Small intestine (tissue), 7 donors: ENCODE measurements around the gene TBR1. TPM values are rescaled to one million over a fixed set of nuclear protein-coding genes. Genes with fewer than 3 reads are reported as not detected.

Source experiments
- DNase-seq, 2 donors: peaks; one replicate each; pipeline versions ENCODE4 v3.0.0 to v3.0.0-alpha.2; 2013
- FAIRE-seq: peaks from 2 replicates; lab custom pipeline; 2012; peaks lifted over from hg19 to GRCh38; lab: Jason Lieb, UNC
- H3K27ac ChIP-seq, 3 donors: one replicate each; pipeline ENCODE4 v1.5.1; 2013; ENCODE audit warnings: low read length in 2 of 3, mild to moderate bottlenecking in 2 of 3, control low read depth in 1 of 3, inconsistent platforms in 1 of 3, low read depth in 1 of 3, moderate library complexity in 1 of 3
- H3K27me3 ChIP-seq, 3 donors: one replicate each; pipeline ENCODE4 v1.6.1; 2013; ENCODE audit warnings: low read length in 3 of 3, inconsistent platforms in 1 of 3; ENCODE audit not compliant: control insufficient read depth in 3 of 3, insufficient read depth in 3 of 3
- H3K36me3 ChIP-seq, 3 donors: one replicate each; pipeline ENCODE4 v1.6.1; 2013; ENCODE audit warnings: low read length in 3 of 3, inconsistent platforms in 1 of 3, low read depth in 1 of 3, mild to moderate bottlenecking in 1 of 3, moderate library complexity in 1 of 3; ENCODE audit not compliant: control insufficient read depth in 3 of 3, insufficient read depth in 2 of 3
- H3K4me1 ChIP-seq, 3 donors: one replicate each; pipeline ENCODE4 v1.6.1; 2013; ENCODE audit warnings: low read length in 2 of 3, inconsistent platforms in 1 of 3, low read depth in 1 of 3, mild to moderate bottlenecking in 1 of 3, moderate library complexity in 1 of 3; ENCODE audit not compliant: control insufficient read depth in 3 of 3, insufficient read depth in 2 of 3
- H3K4me3 ChIP-seq, 3 donors: one replicate each; pipeline ENCODE4 v1.5.1; 2013; ENCODE audit warnings: low read length in 3 of 3, control low read depth in 1 of 3, inconsistent platforms in 1 of 3, low read depth in 1 of 3, mild to moderate bottlenecking in 1 of 3, moderate library complexity in 1 of 3
- H3K9me3 ChIP-seq, 2 donors: one replicate each; pipeline ENCODE4 v1.6.1; 2013; ENCODE audit warnings: low read depth in 1 of 2, low read length in 1 of 2; ENCODE audit not compliant: control insufficient read depth in 2 of 2, insufficient read depth in 1 of 2
- WGBS, 3 donors: extraction: QIAGEN DNeasy Blood & Tissue Kit; methylation state at CpG; one replicate each; pipeline ENCODE4 v1.1.7; 2013; 5-methylcytosine and 5-hydroxymethylcytosine counted together
- polyA plus RNA-seq, 4 donors: library from polyadenylated mRNA; stranded (reverse) in 3 of 4; unstranded in 1 of 4; fragments of 200-250 nt in 3 of 4; fragments of 120-200 nt in 1 of 4; gene quantifications; one replicate each; pipeline versions ENCODE4 v1.2.1 to v1.2.3, GENCODE V29; 2013
- donor health status: healthy with polysubstance abuse.
- donor health status: control.
- donor health status: control.
- donor health status: Bipolar disorder and iron deficiency.
- donor health status: healthy.

Gene TBR1
- polyA plus RNA-seq, 4 donors: 0.03 TPM; not detected in 3

- Histone ChIP-seq H3K36me3 (no peaks in the 10 kb centered on the region), H3K27me3 (no peaks in the 10 kb centered on the region), H3K27ac (no peak overlapping the region), H3K4me1 (no peaks in the 10 kb centered on the region), H3K9me3 (no peaks in the 10 kb centered on the region), H3K4me3 (no peak overlapping the region)
- DNase-seq (no peak), FAIRE-seq (no peak)
- WGBS, 3 donors: 82 to 97% (median 96%) methylated on average over 3 of the region's 3 CpGs
Measured at GRCh38 chr2:161381546-161381945, 34.6 kb upstream of the TBR1 start.

DNA sequence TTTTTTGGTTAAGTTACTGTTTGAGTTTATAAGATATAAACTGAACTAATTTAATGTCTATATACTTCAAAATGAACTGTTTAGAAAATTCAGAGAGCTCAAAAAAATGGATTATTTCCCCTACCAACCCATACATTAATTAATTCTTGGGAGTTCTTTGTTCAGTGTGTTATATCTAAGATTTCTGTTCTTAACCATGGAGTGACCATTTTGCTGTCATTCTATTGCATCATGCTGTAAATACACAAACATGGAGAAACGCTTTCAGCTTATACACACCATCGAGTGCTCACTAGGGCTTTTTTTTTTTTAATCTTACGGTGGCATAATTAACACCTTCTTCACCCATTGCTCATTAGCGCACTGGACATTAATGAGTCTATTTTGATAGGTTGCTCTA lies 33.4 kb upstream of the TBR1 start:
- no peak for DNase-seq
- no peak overlapping the region for H3K27ac ChIP-seq
- no peak overlapping the region for H3K4me3 ChIP-seq

GRCh38 chr2:161384864-161385263 lies 31.2 kb upstream of the TBR1 start:
- no peak overlapping the region for H3K4me3 ChIP-seq
- H3K36me3 ChIP-seq: peaks cover 0 to 2% (median 2%) of the 10 kb centered on the region in 3 donors
- H3K9me3 ChIP-seq: no peaks in the 10 kb centered on the region
- no peaks in the 10 kb centered on the region for H3K27me3 ChIP-seq
- DNase-seq (no peak), FAIRE-seq (no peak)
- H3K27ac ChIP-seq: no peak overlapping the region
- no peaks in the 10 kb centered on the region for H3K4me1 ChIP-seq

More for the DNA sequence above, 33.4 kb upstream of the TBR1 start:
- Histone ChIP-seq H3K36me3 (peaks cover 0 to 2% (median 0%) of the 10 kb centered on the region in 3 donors), H3K27me3 (no peaks in the 10 kb centered on the region), H3K9me3 (no peaks in the 10 kb centered on the region), H3K4me1 (no peaks in the 10 kb centered on the region)
- FAIRE-seq: no peak
- WGBS, 3 donors: 90 to 98% (median 95%) methylated on average over 4 of the region's 4 CpGs

DNA sequence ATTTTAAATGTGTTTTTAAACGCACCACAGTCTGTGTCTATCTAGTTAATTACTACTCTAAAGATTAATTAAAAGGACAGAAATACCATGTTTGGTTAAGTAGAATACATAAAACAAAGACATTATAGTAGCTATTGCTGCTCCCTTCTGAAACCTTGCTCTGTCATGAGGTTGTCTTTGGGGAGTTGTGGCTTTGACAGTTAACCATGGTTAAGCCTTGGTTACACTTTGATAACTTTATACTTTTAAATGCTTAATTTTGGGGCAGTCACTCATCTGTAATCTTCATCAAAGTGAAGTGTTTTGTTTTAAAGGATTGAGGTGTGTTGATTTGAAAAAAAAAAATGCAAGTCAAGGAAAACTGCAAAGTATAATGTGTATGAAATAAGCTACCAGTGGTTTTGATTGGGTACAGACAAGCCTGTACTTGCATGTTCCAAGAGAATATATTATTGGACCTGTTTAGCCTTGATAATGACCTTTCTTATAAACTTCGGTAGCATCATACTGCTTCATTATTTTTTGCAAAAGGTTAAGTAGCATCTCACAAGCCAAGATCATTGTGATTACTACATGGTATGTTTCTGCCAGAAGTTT lies 29.8 kb upstream of the TBR1 start:
- peaks cover 0 to 4% (median 2%) of the 10 kb centered on the region in 3 donors for H3K36me3 ChIP-seq
- FAIRE-seq (no peak), DNase-seq (no peak)
- no peak overlapping the region for H3K4me3 ChIP-seq
- H3K27ac ChIP-seq: no peak overlapping the region
- H3K9me3 ChIP-seq: no peaks in the 10 kb centered on the region
- H3K4me1 ChIP-seq: no peaks in the 10 kb centered on the region
- no peaks in the 10 kb centered on the region for H3K27me3 ChIP-seq
- WGBS, 3 donors: 92 to 99% (median 94%) methylated on average over 2 of the region's 2 CpGs

DNA sequence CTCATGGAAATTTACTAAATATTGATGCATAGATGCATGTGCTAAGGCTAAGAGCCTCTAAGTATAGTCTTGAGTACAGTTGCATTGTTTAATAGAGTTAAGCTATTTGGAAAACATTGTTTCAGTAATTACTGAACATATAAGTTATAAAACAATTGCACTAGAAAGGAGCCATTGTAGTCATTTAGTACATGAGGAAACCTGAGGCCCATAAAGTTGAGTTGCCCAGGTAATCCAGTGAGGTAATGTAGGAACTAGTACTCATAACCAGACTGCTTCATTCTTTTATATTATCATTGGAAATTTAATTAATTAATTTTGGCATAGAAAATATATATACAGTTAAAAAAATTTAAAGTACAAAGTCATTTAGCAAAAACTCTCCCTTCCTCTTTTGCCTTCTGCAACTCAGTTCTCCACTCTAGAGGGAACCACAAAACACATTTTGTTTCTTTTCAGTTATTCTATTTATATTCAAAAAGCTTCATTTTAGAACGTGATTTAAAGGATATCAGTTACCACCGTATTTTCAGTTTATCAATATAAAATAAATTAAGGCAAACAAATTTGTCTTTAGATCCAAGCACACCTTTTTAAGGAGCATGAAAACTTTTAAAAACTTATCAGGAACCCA lies 27.8 kb upstream of the TBR1 start:
- Histone ChIP-seq H3K36me3 (peaks cover 2 to 9% (median 6%) of the 10 kb centered on the region in 3 donors), H3K9me3 (no peaks in the 10 kb centered on the region), H3K27me3 (no peaks in the 10 kb centered on the region), H3K4me1 (no peaks in the 10 kb centered on the region), H3K4me3 (no peak overlapping the region), H3K27ac (no peak overlapping the region)
- WGBS, 3 donors: 80 to 90% (median 89%) methylated on average over 2 of the region's 2 CpGs
- DNase-seq (no peak), FAIRE-seq (no peak)

DNA sequence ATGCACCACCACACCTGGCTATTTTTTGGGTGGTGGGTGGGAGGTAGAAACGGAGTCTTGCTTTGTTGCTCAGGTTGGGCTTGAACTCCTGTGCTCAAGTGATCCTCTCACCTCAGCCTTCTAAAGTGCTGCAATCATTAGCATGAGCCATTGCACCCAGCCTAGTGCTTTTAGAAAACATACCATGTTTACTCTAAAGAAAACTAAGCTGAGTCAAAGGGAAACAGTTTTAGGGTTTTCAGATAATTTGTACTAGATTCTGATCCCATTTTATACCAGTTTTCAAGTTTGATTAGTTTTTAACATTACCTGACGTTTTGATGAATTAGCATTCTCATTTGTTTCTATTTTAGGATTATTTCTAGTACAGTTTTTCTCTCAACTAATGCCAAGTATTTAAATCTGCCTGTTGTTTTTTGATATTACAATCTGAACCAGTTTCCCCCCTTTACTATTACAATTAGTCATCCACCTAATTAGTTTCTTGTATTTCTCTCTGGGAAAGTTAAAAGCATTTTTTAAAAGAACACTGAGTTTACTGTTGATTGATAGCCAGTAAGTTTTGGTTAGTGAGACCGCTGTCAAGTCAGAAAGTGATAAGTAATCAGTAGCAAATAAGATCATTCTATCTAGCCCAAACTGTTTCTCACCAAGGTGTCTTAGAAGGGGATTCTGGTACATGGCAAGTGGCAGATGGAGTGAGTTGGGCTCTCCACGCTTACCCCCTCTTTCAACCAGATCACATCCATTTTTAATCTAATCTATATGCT lies 24.2 kb upstream of the TBR1 start:
- FAIRE-seq: no peak
- WGBS, 3 donors: 84 to 89% (median 89%) methylated on average over 4 of the region's 4 CpGs
- H3K27me3 ChIP-seq: no peaks in the 10 kb centered on the region

GRCh38 chr2:161400076-161400475 lies 16.0 kb upstream of the TBR1 start:
- H3K36me3 ChIP-seq: peaks cover 3 to 8% (median 6%) of the 10 kb centered on the region in 3 donors
- 94 to 99% (median 96%) methylated on average over 2 of the region's 2 CpGs for WGBS, 3 donors
- no peaks in the 10 kb centered on the region for H3K9me3 ChIP-seq
- DNase-seq (no peak), FAIRE-seq (no peak)
- no peaks in the 10 kb centered on the region for H3K27me3 ChIP-seq
- H3K4me3 ChIP-seq: no peak overlapping the region
- H3K27ac ChIP-seq: no peak overlapping the region
- no peaks in the 10 kb centered on the region for H3K4me1 ChIP-seq

More for the DNA sequence above, 24.2 kb upstream of the TBR1 start:
- Histone ChIP-seq H3K36me3 (peaks cover 2 to 14% (median 9%) of the 10 kb centered on the region in 3 donors), H3K27ac (no peak overlapping the region), H3K4me1 (no peaks in the 10 kb centered on the region), H3K4me3 (no peak overlapping the region), H3K9me3 (no peaks in the 10 kb centered on the region)
- no peak for DNase-seq

GRCh38 chr2:161402297-161402696 lies 13.8 kb upstream of the TBR1 start:
- DNase-seq (no peak), FAIRE-seq (no peak)
- no peak overlapping the region for H3K4me3 ChIP-seq
- H3K9me3 ChIP-seq: no peaks in the 10 kb centered on the region
- H3K27me3 ChIP-seq: no peaks in the 10 kb centered on the region
- peaks cover 0 to 6% (median 3%) of the 10 kb centered on the region in 3 donors for H3K36me3 ChIP-seq
- H3K27ac ChIP-seq: no peak overlapping the region
- WGBS, 3 donors: 88 to 96% (median 93%) methylated on average over 4 of the region's 4 CpGs
- H3K4me1 ChIP-seq: no peaks in the 10 kb centered on the region
